Sigmoid colon (tissue), 7 donors: Measurements from ENCODE around the gene CTNNBL1. TPM values are rescaled to one million over a fixed set of nuclear protein-coding genes. Genes with fewer than 3 reads are reported as not detected.
A peak's percentile ranks its signal among the peaks of the same experiment; 100 is the strongest.

ENCODE experiments used
- DNase-seq: peaks from one replicate; pipeline ENCODE4 v3.0.0-alpha.2; 2019
- H3K27ac ChIP-seq, 4 donors: fragments of 200-600 bp; sonication (generic); one replicate each; pipeline ENCODE4 v1.5.1; 2016 to 2019; ENCODE audit warnings: mild to moderate bottlenecking in 1 of 4
- H3K27me3 ChIP-seq, 3 donors: fragments of 200-600 bp; sonication (generic); one replicate each; pipeline ENCODE4 v1.5.1; 2019; ENCODE audit warnings: mild to moderate bottlenecking in 1 of 3
- H3K36me3 ChIP-seq, 4 donors: fragments of 200-600 bp; sonication (generic); one replicate each; pipeline ENCODE4 v1.5.1; 2016 to 2019
- H3K4me1 ChIP-seq, 4 donors: fragments of 200-600 bp; sonication (generic); one replicate each; pipeline ENCODE4 v1.5.1; 2017 to 2019
- H3K4me3 ChIP-seq, 4 donors: fragments of 200-600 bp; sonication (generic); one replicate each; pipeline ENCODE4 v1.5.1; 2017 to 2019; ENCODE audit warnings: mild to moderate bottlenecking in 2 of 4, moderate library complexity in 1 of 4
- H3K9me3 ChIP-seq, 4 donors: fragments of 200-600 bp in 3 of 4; sonication (generic) in 3 of 4; one replicate each; pipeline versions ENCODE4 v1.5.1 to v1.6.1; 2013 to 2019
- EP300 ChIP-seq, 4 donors: sonication (generic); formaldehyde crosslinking; IDR thresholded peaks; one replicate each; pipeline ENCODE4 v1.6.1; 2017; ENCODE audit warnings: antibody characterized with exemption in 4 of 4
- POLR2A ChIP-seq, 2 donors: fragments of 450-650 bp; IDR thresholded peaks; one replicate each; pipeline ENCODE4 v1.6.1; 2016; ENCODE audit warnings: antibody characterized with exemption in 2 of 2, mild to moderate bottlenecking in 2 of 2, moderate library complexity in 2 of 2
- POLR2AphosphoS5 ChIP-seq, 4 donors: sonication (generic); formaldehyde crosslinking; IDR thresholded peaks; one replicate each; pipeline ENCODE4 v1.6.1; 2017; ENCODE audit warnings: antibody characterized with exemption in 4 of 4
- WGBS, 2 donors: extraction: QIAGEN DNeasy Blood & Tissue Kit; methylation state at CpG; one replicate each; pipeline ENCODE4 v1.1.7; 2013; 5-methylcytosine and 5-hydroxymethylcytosine counted together
- intact Hi-C: fragments of 100-400 bp; cut with DNase I; formaldehyde crosslinking; loops from one replicate; pipeline ENCODE4 v1.15.1; 2023
- polyA plus RNA-seq, 3 donors: library from polyadenylated mRNA; stranded (reverse); fragments of 200-250 nt; gene quantifications; one replicate each; pipeline ENCODE4 v1.2.3, GENCODE V29; 2013
- total RNA-seq, 4 donors: library from RNA; depleted of rRNA; stranded (reverse); fragments of >200 nt; gene quantifications; one replicate each; pipeline ENCODE4 v1.1.0, GENCODE V29; 2016
- TF ChIP-seq, protein P1 (sequence below), 4 experiments: fragments of 450-650 bp in 3 of 4; fragments of 200-600 bp in 1 of 4; IDR thresholded peaks; one replicate each; pipeline ENCODE4 v1.5.1; 2016 to 2019; ENCODE audit warnings: antibody characterized with exemption in 4 of 4, mild to moderate bottlenecking in 3 of 4, moderate library complexity in 2 of 4
- donor health status: healthy with polysubstance abuse.
- donor health status: Bipolar disorder and iron deficiency.
- donor health status: healthy.

The CTNNBL1 gene
- total and polyA plus RNA-seq, 7 donors: 27.3 to 47.9 (median 34.8) TPM

DNA sequence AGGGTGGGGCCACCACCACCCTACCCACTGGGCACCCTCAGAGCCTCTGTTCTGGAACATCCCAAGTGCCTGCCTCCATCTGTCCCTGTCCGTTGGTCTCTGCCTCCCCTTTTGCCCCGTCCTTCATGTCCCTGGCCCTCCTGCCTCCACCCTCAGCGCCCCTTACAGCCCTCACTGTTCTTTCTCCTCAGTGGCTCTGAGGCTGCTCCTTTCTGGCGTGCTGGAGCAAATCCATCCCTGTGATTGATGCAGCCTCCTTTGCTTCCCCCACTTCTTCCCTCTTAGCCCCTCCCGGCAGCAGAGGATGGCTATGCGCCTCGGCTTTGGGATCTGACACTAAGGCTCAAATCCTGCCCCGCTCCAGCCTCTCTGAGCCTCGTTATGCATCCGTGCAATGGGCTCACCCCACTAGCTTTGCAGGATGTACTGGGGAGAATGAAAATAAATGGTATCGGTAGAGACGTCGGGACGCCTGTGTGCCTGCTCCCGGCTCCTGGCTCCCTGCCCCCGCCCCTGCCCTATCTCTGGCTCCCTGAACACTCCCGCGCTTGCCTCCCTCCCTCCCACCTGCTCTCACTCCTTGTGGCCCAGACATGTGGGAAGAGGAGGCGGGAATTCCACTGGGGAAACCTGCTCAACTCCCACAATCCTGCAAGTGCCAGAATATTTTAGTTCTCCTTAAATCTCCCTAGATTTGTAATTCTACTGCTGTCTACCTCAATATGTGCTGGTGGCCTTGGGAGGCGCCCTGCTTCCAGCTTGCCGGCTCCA, 222.2 kb downstream of the CTNNBL1 start:
- no peak for TF ChIP-seq EP300 (IDR thresholded peaks at IDR 0.05)
- peaks cover 0 to 75% (median 10%) of the 10 kb centered on the region in 3 donors for H3K27me3 ChIP-seq
- 15 to 27% methylated on average over 21 of the region's 21 CpGs for WGBS, 2 donors
- peak overlapping the region in 2 of 4 donors; percentile 43 to 59 for H3K27ac ChIP-seq
- no peak for DNase-seq
- H3K36me3 ChIP-seq: no peaks in the 10 kb centered on the region
- peaks cover 0 to 32% (median 23%) of the 10 kb centered on the region in 4 donors for H3K4me1 ChIP-seq
- intact Hi-C loops: no loop called here
- no peak overlapping the region for H3K4me3 ChIP-seq
- no peaks in the 10 kb centered on the region for H3K9me3 ChIP-seq

DNA sequence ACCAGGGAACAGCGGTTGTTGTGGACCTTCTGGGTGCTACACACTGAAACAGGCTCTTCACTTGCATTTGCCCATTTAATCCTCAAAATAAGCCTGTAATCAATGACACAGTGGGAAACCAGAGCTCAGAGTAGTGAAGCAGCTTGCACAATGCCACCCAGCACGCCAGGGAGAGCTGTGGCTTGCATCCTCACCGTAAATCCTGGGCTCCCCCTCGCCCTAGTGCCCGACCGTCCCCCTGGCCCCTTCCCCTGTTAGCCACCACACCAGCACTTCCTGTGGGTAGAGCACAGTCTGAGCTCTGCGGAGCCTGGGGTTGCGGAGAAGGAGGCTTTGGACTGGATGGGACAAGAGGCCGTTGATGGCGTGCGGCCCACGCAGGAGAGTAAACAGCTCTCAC, 223.6 kb downstream of the CTNNBL1 start:
- whole genome bisulfite sequencing, 2 donors: 54 to 79% methylated on average over 12 of the region's 12 CpGs
- Histone ChIP-seq H3K27me3 (peaks cover 0 to 63% (median 10%) of the 10 kb centered on the region in 3 donors), H3K4me1 (peaks cover 0 to 26% (median 23%) of the 10 kb centered on the region in 4 donors), H3K4me3 (no peak overlapping the region), H3K9me3 (no peaks in the 10 kb centered on the region), H3K36me3 (no peaks in the 10 kb centered on the region), H3K27ac (no peak overlapping the region)
- TF ChIP-seq POLR2A (IDR thresholded peaks at IDR 0.05) (no peak), POLR2AphosphoS5 (IDR thresholded peaks at IDR 0.05) (no peak), EP300 (IDR thresholded peaks at IDR 0.05) (no peak)
- TF ChIP-seq, protein P1, sequence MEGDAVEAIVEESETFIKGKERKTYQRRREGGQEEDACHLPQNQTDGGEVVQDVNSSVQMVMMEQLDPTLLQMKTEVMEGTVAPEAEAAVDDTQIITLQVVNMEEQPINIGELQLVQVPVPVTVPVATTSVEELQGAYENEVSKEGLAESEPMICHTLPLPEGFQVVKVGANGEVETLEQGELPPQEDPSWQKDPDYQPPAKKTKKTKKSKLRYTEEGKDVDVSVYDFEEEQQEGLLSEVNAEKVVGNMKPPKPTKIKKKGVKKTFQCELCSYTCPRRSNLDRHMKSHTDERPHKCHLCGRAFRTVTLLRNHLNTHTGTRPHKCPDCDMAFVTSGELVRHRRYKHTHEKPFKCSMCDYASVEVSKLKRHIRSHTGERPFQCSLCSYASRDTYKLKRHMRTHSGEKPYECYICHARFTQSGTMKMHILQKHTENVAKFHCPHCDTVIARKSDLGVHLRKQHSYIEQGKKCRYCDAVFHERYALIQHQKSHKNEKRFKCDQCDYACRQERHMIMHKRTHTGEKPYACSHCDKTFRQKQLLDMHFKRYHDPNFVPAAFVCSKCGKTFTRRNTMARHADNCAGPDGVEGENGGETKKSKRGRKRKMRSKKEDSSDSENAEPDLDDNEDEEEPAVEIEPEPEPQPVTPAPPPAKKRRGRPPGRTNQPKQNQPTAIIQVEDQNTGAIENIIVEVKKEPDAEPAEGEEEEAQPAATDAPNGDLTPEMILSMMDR (IDR thresholded peaks at IDR 0.05): no peak
- DNase-seq: no peak
- intact Hi-C loops: no loop called here

DNA sequence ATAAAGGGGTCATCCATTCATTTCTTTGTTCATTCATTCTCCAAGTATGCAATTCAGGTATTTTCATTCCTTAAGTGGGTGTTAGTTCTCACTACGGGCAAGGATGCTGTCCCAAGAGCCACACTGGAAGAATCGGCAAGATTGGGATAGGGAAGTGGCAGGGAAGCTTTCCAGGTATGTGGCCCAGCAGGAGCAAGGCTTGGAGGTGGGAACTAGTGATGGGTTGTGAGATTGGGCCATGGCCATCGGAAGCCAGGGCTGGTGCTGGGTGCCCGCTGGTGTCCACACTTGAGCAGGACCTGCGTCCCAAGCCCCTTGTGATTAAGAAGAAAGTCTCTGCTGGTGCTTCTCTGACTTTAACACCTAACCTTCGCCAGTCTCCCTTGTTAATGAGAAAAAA, 224.2 kb downstream of the CTNNBL1 start:
- Histone ChIP-seq H3K27me3 (peaks cover 0 to 57% (median 10%) of the 10 kb centered on the region in 3 donors), H3K4me3 (no peak overlapping the region), H3K4me1 (peaks cover 0 to 25% (median 22%) of the 10 kb centered on the region in 4 donors), H3K36me3 (no peaks in the 10 kb centered on the region), H3K9me3 (no peaks in the 10 kb centered on the region), H3K27ac (no peak overlapping the region)
- DNase-seq: no peak
- TF ChIP-seq POLR2A (IDR thresholded peaks at IDR 0.05) (no peak), EP300 (IDR thresholded peaks at IDR 0.05) (no peak), POLR2AphosphoS5 (IDR thresholded peaks at IDR 0.05) (no peak)
- TF ChIP-seq, protein P1 (IDR thresholded peaks at IDR 0.05): no peak
- intact Hi-C loops: no loop called here
- 82 to 89% methylated on average over 6 of the region's 6 CpGs for WGBS, 2 donors

DNA sequence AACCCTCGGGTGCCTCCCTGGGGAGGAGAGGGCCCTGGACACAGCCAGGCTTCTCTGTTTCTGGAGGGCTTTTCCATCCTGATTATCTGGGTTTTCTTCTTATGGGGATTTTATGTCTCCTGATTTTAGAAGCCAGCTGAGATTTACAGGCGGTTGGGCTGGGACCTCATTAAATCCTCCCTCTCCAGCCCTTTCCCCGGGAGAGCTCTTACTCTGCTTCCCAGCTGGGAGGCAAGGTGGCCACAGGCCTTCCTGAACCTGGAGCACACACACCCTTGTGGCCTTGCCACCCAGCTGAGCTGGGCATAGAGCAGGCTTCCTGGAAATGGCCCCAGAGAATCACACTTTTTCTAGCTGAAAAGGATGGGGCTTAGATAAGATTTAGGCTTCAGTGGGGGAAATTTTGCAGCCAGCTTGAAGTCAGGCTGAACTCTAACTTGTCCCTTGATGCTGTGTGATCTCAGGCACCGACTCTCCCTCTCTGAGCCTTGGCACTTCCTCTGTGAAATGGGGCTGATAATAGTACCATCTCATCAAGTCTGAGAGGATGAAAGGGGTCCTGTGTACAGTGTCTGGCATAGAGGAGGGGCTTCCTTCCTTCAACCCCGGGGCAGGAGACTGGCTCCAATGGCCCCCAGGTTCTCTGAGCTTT, 225.7 kb downstream of the CTNNBL1 start:
- peaks cover 0 to 42% (median 0%) of the 10 kb centered on the region in 3 donors for H3K27me3 ChIP-seq
- DNase-seq: no peak
- H3K36me3 ChIP-seq: no peaks in the 10 kb centered on the region
- H3K27ac ChIP-seq: no peak overlapping the region
- no peak overlapping the region for H3K4me3 ChIP-seq
- peaks cover 0 to 24% (median 20%) of the 10 kb centered on the region in 4 donors for H3K4me1 ChIP-seq
- H3K9me3 ChIP-seq: no peaks in the 10 kb centered on the region
- 43 to 66% methylated on average over 5 of the region's 5 CpGs for WGBS, 2 donors
- intact Hi-C loops: no loop called here
- TF ChIP-seq POLR2A (IDR thresholded peaks at IDR 0.05) (no peak), EP300 (IDR thresholded peaks at IDR 0.05) (no peak), POLR2AphosphoS5 (IDR thresholded peaks at IDR 0.05) (no peak)
- TF ChIP-seq, protein P1 (IDR thresholded peaks at IDR 0.05): no peak

DNA sequence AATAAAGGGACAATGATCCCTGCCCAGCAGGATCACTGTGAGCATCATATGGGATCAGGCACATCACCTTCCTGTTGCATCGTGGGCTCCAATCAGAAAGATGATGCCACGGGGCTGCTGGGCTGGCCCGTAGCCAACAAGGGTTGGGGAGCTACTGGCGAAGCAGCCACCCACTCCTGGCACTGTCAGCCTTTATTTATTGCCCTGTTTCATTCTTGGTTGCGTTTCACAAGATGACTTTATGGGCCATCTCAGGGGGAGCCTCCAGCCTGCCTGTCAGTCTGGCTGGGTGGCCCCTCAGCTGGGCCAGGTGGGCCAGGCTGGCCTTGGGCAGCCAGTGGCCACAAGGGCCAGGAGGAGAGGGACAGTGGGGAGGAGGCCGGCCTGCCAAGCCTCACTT, 226.4 kb downstream of the CTNNBL1 start:
- TF ChIP-seq EP300 (IDR thresholded peaks at IDR 0.05): no peak
- TF ChIP-seq POLR2A (IDR thresholded peaks at IDR 0.05): no peak
- TF ChIP-seq POLR2AphosphoS5 (IDR thresholded peaks at IDR 0.05): no peak
- TF ChIP-seq, protein P1 (IDR thresholded peaks at IDR 0.05): no peak
- WGBS, 2 donors: 30 to 35% methylated on average over 6 of the region's 6 CpGs
- no peak for DNase-seq
- H3K4me1 ChIP-seq: peaks cover 0 to 16% (median 12%) of the 10 kb centered on the region in 4 donors
- H3K4me3 ChIP-seq: no peak overlapping the region
- peaks cover 0 to 35% (median 0%) of the 10 kb centered on the region in 3 donors for H3K27me3 ChIP-seq
- intact Hi-C loops: no loop called here
- no peaks in the 10 kb centered on the region for H3K9me3 ChIP-seq
- H3K36me3 ChIP-seq: no peaks in the 10 kb centered on the region
- H3K27ac ChIP-seq: no peak overlapping the region
